ENCODE measurements around the gene TTC7B.

TTC7B gene

GRCh38 chr14:90523961-90524875, 292.0 kb downstream of the TTC7B start:
- no peak for DNase-seq (ENCODE audit: low spot score)

GRCh38 chr14:90523544-90523943, 292.7 kb downstream of the TTC7B start:
- no peak for DNase-seq (ENCODE audit: low spot score)

GRCh38 chr14:90522571-90523191, 293.5 kb downstream of the TTC7B start:
- no peak for DNase-seq (ENCODE audit: low spot score)

GRCh38 chr14:90521930-90522483, 294.2 kb downstream of the TTC7B start:
- no peak for DNase-seq (ENCODE audit: low spot score)

GRCh38 chr14:90521084-90521929, 294.9 kb downstream of the TTC7B start:
- peak; percentile 75 for DNase-seq (ENCODE audit: low spot score)

GRCh38 chr14:90520326-90520725, 295.9 kb downstream of the TTC7B start:
- DNase-seq (ENCODE audit: low spot score) = peak; percentile 70

- no peak for DNase-seq (ENCODE audit: low spot score)
Measured at GRCh38 chr14:90519262-90519920, 296.8 kb downstream of the TTC7B start.

- DNase-seq (ENCODE audit: low spot score) = no peak
Measured at GRCh38 chr14:90518941-90519256, 297.3 kb downstream of the TTC7B start.

GRCh38 chr14:90518069-90518940, 297.9 kb downstream of the TTC7B start:
- no peak for DNase-seq (ENCODE audit: low spot score)

- no peak for DNase-seq (ENCODE audit: low spot score)
Measured at GRCh38 chr14:90517076-90517841, 299.0 kb downstream of the TTC7B start.

- no peak for DNase-seq (ENCODE audit: low spot score)
Measured at GRCh38 chr14:90514566-90514965, 301.7 kb downstream of the TTC7B start.

GRCh38 chr14:90514015-90514398, 302.2 kb downstream of the TTC7B start:
- DNase-seq (ENCODE audit: low spot score) = no peak

- no peak for DNase-seq (ENCODE audit: low spot score)
Measured at GRCh38 chr14:90513161-90514014, 302.8 kb downstream of the TTC7B start.

- DNase-seq (ENCODE audit: low spot score) = no peak
Measured at GRCh38 chr14:90512329-90512991, 303.8 kb downstream of the TTC7B start.

- DNase-seq (ENCODE audit: low spot score) = no peak
Measured at GRCh38 chr14:90511795-90512328, 304.4 kb downstream of the TTC7B start.

GRCh38 chr14:90511252-90511651, 305.0 kb downstream of the TTC7B start:
- DNase-seq (ENCODE audit: low spot score) = no peak

- DNase-seq (ENCODE audit: low spot score) = no peak
Measured at GRCh38 chr14:90510159-90510558, 306.1 kb downstream of the TTC7B start.

- no peak for DNase-seq (ENCODE audit: low spot score)
Measured at GRCh38 chr14:90509403-90509802, 306.8 kb downstream of the TTC7B start.
